Fibroblast of skin of scalp (primary cell): ENCODE measurements around the gene ZBTB8OS. TPM values are rescaled to one million over a fixed set of nuclear protein-coding genes. Genes with fewer than 3 reads are reported as not detected.
"Not testable (repeated sequence)": the region's sequence is repeated elsewhere in the genome, so short reads cannot be mapped to it uniquely, and the experiment has no call there.

ENCODE experiments used
- DNase-seq: peaks from one replicate; pipeline ENCODE4 v3.0.0-alpha.2; 2013
- polyA plus RNA-seq, 2 experiments: library from polyadenylated mRNA; unstranded; fragments of 120-200 nt; gene quantifications; one replicate each; pipeline ENCODE4 v1.2.1, GENCODE V29; 2013; ENCODE audit not compliant: insufficient read length in 2 of 2

The ZBTB8OS gene
- polyA plus RNA-seq (2013, experiment 1 of 2; ENCODE audit: insufficient read length): 44.1 TPM
- polyA plus RNA-seq (2013, experiment 2 of 2; ENCODE audit: insufficient read length): 49.0 TPM

DNA sequence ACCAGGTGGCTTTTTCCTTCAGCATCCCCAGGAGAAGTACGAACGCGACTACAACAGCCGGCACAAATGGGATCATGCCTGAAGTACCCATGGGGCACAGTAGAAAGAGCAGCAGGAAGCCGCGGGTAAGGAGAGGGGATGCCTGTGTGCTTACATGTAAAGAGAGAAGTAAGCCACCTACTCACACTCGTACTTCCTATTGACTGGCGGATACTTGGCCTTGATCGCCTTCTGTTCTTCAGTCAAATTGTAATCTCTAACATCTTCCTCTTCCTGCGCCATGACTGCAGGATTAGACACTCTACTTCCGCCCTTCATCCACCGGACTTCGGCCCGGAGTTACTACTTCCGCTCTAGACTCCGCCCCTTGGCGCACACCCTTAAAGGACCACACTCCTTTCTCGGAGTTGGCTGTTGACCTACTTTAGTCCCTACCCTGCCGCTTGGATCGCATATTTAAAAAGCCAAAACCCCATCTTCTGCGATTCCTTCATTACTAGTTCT lies at the start of gene ZBTB8OS:
Gene ZBTB8OS (minus strand): TSS at position 303 of the 504 bp plus-strand sequence. CDS start 21 bp downstream, at position 282.
- DNase-seq: peak; percentile 93

DNA sequence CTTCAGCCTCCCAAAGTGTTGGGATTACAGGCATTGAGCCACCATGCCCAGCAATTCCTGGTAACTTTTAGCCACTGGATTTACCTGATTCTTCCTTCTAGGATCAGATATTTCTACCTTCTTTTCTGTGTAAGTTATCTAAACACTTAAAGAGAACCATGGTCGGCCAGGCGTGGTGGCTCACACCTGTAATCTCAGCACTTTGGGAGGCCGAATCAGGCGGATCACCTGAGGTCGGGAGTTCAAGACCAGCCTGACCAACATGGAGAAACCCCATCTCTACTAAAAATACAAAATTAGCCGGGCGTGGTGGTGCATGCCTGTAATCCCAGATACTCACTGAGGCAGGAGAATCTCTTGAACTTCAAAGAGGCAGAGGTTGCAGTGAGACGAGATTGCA lies 46.6 kb upstream of the ZBTB8OS start:
- not testable (repeated sequence) for DNase-seq

DNA sequence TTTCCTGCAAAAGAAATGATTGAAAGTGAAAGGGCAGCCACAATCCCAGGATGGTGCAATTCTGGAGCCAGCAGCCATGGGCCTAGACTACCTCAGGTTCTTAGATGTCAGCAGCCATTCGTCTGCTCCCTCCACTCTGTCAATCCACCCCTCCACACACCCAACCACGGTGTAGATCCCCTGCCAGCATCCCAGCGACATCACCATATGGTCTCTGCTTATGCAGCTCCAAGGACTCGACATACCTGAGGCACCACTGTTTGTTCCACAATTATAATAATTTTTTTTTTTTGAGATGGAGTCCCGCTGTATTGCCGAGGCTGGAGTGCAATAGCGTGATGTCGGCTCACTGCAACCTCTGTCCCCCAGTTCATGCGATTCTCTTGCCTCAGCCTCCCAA lies 45.7 kb upstream of the ZBTB8OS start:
- DNase-seq: no peak

DNA sequence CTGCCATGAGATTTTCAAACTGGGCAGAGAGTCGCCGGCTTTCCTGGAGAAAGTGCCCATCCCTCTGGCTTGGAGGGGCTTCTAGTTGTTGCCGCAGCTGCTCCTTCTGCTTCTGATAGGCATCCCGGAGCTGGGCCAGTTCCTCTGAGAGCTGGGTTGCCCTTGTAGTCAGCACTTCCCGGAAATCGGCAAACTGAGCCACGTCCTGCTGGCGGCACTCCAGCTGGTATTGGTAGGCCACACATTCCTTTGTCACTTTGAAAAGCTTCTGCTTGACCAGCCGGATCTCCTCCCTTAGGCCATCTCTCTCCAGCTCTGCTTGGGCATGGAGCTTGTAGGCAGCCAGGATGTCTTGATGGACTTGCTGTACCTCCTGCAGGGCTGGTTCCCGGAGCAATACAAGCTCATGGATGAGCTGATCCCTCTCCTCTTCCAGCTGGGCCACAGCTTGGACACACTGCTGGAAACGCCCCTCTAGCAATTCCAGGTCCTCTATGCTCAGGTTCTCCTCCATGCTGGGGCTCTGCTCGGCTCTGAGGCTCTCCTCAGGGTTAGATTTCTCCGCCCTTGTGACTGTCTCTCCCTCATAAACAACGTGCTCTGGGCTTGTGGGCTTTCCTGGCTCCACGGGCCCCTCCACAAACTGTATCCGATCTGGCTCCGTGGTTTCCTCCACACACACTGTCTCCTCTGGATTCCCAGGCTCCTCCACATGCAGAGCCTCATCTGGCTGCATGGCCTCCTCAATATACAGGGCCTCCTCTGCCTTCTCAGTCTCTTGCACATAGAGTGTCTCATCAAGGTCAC lies 45.0 kb upstream of the ZBTB8OS start:
- peak; percentile 81 for DNase-seq

DNA sequence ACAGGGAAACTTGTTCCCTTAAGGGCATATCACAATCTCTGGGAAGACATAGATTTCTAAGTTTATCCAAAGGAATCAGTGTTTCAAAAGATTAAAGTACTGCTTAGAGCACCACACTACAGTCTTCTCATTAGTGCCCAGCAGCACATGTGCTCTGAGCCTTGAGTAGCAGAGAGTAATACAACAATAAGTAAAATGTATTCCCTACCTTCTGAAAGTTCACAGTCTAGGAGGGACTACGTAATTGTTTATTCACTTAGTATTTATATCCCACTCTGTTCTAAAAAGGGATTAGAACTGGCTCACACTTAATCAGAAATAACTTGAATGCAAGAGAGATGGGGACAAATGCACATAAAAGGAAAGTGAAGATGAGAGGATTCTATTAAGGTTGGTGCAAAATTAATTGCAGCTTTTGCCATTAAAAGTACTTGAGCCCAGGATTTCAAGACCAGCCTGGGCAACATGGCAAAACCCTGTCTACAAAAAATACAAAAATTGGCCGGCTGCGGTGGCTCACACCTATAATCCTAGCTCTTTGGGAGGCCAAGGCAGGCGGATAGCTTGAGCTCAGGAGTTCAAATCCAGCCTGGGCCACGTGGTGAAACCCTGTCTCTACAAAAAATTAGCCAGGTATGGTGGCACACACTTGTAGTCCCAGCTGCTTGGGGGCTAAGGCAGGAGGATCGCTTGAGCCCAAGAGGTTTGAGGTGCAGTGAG lies 43.3 kb upstream of the ZBTB8OS start:
- DNase-seq: no peak

DNA sequence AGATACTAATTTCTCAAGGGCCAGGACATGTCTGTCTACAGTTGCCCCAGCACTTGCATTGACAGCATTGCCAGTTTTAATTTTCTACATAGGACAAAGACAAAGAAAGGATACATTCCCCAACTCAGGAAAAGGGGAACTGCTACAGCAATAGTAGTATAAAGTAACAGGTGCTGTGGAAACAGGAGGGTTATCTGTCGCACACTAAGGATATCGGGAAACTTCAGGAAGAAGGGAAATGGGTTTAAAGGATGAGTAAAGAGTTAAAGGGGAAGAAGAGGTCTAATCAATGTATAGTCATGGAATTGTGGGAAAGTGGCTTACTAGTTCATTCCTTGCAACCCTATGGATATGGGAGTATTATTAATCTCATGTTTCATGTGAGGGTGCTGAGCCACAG lies 36.0 kb upstream of the ZBTB8OS start:
- no peak for DNase-seq

DNA sequence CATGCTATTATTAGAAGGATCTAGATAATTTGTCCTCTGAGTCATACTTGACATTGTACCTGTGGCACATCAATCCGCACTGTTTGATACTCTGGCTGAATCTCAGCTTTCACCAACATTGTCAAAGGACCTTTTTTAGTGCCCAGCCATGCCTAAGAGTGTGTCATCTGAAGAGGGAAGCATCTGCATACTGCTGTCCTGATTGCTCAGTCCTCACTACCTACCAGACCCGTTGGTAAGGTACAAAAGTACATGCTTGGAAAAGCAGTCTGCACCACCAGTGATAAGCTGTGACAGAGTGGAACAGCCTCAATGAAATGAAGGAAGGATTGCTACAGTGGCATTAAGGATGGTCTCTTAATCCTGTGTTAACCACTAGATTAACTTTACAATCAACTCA lies 35.1 kb upstream of the ZBTB8OS start:
- DNase-seq: no peak

DNA sequence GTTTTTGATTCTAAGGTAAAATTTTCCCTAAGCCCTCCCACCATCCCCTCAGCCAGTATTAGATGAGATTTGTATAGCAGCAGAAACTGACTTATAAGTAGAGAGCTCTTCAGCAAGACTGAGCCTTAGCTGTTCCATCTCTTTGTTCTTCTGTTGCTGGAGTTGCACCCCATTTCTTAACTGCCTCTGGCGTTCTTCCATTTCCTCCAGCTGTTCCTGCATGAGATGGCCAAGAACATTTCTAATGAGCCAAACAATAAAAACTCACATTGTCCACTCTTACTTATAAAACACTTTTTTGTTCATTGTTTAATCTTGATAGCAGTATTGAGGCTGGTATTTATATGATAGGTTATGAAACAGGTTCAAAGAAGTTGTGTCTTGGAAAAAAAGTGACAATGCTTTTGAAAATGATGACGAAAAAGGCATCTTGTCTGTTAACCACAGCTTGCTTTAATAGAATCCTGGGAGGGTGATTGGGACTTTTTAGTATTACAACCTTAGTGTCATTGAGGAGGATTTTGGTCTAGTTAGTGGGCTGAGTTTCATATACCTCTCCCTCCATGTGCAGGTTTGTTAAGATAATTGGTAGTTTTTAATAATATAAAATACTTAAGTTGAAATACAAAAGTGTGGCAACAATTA lies 33.9 kb upstream of the ZBTB8OS start:
- DNase-seq: no peak

DNA sequence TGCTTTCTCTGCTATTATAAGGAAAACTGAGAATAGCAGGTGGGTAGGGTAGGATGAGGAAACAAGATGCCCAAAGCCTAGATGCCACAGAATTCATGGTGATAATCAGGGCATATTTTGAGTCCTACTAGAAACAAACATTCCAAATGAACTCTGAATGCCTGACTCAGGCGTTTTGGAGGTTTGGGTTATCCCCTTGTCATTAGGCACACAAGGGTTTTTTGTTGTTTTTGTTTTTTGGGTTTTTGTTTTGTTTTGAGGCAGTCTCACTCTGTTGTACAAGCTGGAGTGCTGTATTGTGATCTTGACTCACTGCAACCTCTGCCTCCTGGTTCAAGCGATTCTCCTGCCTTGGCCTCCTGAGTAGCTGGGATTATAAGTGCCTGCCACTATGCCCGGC lies 33.0 kb upstream of the ZBTB8OS start:
- no peak for DNase-seq

DNA sequence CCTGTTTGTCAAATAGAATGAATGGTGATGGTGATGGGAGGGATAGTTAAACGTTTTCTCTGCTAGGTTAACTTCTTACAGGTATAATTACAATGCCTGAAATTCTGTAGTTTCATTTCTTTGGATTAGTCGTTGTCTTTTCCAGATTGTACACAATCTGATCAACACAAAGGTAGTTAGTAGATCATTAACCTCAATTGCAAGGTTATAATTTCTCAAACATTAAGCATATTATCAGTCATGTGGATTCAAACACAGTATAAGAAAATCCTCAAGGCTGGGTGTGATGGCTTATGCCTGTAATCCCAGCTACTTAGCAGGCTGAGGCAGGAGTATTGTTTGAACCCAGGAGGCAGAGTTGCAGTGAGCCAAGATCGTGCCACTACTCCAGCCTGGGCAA lies 31.6 kb upstream of the ZBTB8OS start:
- no peak for DNase-seq

DNA sequence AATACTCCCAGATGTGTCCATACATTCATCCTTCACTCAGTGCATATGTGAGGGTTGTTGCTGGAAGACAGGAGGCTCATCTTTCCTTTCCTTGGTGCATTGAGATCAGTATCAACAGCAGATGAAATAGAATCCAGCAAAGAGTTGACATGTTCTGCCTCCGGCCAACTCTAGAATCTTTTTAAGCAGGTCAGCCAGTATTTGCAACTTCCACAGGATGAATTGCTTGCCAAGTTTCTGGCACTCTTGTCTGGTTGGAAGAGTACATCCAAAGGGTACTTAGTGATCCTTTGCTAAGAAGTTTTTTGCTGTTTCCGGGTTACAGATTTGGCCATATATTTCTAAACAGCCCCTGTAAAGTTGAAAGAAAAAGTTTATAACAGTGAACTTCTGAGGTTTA lies 31.2 kb upstream of the ZBTB8OS start:
- DNase-seq: no peak

DNA sequence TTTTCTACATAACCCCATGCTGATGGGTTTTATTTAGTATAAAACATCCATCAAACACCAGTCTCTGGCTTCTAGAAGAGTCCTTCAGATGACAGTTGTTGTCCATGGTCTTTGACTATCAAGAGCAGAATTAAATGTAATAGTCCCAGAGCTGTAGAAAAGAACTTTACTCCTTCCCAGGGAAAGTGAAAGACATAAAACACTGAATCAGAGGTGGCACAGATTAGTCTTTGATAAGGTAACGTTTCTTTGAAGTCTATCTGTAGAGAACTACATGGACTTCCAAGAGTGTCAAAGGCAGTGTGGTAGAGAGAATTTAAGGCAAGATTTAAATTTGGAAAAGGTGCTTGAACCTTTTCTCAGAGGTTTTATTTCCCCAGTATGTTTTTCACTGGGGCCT lies 30.3 kb upstream of the ZBTB8OS start:
- no peak for DNase-seq

DNA sequence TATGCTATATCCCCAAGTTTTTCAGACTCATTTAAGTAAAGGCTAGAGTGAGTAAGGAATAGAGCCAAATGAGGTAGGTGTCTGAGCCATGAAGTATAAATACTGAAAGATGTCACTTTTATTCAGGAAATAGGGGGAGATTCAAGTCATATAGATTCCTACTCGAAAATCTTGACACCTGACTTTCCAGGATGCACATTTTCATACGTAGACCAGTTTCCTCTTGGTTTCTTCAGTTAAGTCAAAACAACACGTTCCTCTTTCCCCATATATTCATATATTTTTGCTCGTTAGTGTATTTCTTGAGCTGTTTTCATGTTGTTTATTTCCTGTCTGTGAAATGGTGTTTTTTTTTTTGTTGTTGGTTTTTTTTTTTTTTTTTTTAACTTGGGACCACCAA lies 29.6 kb upstream of the ZBTB8OS start:
- not testable (repeated sequence) for DNase-seq

DNA sequence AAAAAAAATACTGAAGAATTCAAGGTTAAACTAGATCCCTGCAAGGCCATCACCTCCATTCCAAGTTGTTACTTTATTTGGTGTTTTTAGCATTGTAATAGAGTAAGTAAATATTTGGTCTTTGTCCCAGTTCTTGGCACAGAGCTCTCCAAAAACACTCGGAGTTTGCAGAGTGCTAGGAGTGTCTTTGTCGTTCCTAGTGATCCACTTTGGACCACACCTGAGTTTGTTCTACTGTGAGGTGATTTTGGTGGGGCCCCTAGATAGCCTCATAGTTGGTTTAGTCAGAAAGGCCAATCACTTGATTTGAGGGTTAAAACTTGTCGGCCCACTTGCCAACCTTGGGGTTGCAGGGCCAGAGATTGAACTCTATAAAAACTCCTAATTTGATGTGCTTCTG lies 26.6 kb upstream of the ZBTB8OS start:
- no peak for DNase-seq

DNA sequence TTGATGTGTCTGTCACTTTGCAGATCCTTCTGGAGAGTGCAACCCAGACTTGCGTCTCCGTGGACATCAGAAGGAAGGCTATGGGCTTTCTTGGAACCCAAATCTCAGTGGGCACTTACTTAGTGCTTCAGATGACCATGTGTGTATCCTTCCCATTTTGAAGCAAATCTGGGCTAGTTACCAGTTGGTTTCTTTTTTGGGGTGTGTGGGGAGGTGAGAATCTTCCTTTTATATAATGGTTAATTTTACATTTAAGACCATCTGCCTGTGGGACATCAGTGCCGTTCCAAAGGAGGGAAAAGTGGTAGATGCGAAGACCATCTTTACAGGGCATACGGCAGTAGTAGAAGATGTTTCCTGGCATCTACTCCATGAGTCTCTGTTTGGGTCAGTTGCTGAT lies 18.4 kb upstream of the ZBTB8OS start:
- not testable (repeated sequence) for DNase-seq

DNA sequence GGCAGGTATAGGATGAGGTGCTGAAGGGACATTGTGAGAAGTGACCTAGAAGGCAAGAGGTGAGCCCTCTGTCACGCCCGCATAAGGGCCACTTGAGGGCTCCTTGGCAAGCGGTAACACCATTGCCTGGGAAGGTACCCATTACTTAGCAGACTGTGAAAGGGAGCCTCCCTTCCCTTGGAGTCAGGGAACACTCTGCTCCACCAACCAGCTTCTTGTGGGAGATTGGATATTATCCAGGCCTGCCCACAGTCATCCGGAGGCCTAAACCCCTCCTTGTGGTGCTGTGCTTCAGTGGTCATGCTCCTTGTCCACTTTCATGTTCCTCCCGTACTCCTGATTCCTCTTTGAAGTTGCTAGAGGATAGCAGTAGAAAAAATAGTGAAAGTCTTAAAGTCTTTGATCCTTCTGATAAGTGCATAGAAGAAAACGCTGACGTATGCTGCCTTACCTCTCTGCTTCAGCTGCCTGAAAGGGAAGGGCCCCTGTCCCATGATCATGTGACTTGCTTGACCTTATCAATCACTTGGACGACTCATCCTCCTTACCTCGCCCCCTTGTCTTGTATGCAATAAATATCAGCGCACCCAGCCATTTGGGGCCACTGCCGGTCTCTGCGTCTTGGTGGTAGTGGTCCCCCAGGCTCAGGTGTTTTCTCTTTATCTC lies 16.7 kb upstream of the ZBTB8OS start:
- DNase-seq: no peak

DNA sequence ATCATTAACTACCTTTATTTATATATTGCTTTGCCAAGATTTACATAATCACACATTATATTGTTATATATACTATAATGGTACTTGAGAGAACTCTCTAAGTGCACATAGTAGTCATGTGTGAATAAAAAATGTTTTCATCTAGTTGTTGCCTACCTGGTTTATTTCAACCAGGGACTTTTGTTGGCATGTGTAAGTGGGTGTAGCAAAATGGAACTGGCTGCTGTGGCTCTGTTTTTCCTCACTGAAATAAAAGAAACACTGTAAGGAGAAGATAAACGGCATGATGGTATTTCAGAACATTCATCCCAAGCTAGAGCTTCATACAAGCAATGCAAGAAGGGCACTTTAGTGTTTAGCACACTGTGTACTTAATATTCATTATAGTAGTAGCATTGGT lies 15.6 kb upstream of the ZBTB8OS start:
- no peak for DNase-seq

DNA sequence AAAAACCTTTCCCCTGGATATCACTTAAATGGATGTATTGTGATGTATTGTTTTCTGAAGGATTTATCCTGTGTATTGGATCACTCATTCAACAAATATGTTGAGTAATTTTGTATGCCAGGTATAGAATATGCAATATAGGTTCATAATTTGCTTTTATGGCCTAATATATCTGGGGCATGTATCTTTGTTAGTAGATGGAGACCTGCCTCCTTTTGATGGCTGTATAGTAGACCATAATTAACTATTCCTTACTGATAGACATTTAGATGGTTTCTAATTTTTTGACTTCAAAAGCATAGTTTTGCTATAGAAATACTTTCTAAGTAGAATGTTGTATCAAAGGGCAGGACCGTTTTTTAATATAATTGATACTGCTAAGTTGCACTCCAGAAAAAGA lies 9.2 kb upstream of the ZBTB8OS start:
- no peak for DNase-seq

DNA sequence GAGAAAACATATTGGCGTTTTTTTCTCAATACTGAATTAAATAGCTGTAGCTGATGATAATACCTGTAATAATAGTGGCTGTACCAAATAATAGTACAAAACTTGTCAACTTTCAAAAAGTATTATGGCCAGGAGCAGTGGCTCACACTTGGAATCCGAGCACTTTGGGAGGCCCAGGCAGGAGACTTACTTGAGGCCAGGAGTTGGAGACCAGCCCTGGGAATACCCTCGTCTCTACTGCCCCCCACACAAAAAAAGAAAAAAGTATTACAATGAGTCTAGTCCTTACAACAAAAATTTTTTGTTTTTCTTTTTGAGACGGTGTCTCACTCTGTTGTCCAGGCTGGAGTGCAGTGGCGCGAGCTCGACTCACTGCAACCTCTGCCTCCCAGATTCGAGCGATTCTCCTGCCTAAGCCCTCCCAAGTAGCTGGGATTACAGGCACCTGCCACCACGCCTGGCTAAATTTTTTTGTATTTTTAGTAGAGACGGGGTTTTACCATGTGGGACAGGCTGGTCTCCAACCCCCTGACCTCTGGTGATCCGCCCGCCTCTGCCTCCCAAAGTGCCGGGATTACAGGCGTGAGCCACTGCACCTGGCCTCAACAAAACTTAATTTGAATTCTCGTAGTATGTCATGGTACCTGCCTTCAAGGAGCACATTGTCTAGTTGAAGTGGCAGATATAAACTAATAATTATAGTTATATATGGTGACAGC lies 2.1 kb upstream of the ZBTB8OS start:
- DNase-seq: no peak

DNA sequence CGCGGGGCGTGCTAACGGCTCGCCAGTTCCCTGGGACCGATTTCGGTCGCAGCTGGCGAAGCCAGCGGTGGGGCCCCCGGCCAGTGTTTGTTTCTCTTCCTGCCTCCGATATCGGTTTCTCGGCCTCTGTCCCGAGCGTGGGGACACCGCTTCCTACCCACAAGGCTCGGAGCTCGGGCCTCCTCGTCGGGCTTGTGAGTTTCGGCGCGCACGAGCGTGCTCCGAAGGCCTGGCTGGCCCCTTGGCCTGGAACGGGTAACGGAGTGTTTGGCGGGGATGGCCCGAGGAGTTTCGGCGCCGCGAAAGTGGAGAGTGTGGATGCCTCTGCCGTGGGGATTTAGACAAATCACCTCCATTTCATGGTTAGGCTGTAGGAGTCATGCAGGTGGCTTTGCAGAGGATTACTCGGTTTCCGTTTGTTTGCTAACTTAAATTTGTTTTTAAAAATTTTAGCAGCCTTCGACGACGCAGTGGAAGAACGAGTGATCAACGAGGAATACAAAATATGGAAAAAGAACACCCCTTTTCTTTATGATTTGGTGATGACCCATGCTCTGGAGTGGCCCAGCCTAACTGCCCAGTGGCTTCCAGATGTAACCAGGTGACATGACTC lies 1.2 kb upstream of the ZBTB8OS start:
- DNase-seq: no peak

DNA sequence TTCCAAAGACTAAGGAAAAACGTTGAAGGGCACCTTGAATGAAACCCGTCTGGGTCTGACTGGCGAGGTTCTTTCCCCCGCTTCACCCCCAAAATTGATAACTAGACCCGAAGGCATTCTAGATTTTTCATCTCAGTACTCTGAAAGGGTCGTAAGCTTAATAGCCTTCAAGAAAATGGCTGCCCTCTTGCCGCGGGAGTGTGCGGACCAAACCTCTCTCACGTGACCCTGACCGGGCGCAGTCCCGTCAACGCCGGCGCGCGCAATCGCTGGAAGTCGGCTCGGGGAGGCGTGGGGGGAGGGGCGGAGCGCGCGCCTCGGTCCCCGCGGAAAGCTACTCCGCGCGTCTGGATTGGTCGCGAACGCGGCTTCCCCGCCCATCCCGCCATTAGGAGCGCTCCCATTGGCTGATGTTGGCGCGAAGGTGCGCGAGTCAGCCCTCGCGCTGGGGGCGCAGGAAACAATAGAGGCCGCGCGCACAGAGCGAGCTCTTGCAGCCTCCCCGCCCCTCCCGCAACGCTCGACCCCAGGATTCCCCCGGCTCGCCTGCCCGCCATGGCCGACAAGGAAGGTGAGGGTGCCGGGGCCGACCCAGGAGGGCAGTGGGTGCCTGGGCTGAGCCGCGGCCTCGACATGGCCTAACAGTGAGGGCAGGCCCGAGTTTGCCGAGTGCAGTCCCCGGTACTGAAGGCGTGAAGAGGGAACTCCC lies 556 bp upstream of the ZBTB8OS start, which contains the start of gene RBBP4:
Gene RBBP4 (plus strand): TSS at position 457 of the 709 bp plus-strand sequence. CDS start 99 bp downstream, at position 556.
- peak; percentile 98 for DNase-seq
